HG02852 (cell line): ENCODE results near the gene PSMB10.

ENCODE experiments used
- ATAC-seq: cut with Tn5 transposase; IDR thresholded peaks from one replicate; pipeline ENCODE4 v1.9.1; 2021; ENCODE audit warnings: mild to moderate bottlenecking, moderate library complexity; ENCODE audit not compliant: unreplicated experiment

The PSMB10 gene

GRCh38 chr16:67964477-67965131 lies 28.0 kb upstream of the PSMB10 start:
- ATAC-seq, result no peak

DNA sequence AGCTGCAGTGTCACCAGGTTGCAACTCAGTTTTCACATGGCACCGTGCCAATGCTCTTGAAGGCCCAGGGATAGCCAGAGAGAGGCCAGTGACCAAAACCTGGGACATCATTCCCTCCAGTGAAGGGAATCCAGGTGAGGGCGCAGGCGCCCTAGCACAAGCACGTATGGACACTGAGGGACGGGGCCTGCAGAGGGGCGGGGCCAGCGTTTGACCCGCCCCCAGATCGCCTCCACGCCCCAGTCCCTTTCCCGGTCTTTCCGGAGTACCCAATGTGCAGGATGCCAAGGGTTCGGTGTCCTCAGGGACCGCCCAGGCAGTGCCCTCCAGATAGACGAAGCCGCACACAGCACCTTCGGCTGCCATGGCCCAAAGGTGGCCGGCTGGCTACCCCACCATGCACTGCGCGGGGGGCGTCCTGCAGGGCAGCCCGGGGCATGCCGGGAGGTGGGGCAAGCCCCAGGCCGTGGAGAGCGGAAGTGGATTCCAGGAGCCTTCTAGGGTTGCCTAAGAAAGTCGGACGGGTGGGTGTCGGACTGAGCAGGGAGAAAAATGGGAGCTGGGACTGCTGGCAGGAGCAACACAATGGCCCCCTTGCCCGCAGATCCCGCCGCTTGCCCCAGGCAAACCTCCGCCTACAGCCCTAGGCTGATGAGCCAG lies 27.1 kb upstream of the PSMB10 start:
- ATAC-seq, result no peak

DNA sequence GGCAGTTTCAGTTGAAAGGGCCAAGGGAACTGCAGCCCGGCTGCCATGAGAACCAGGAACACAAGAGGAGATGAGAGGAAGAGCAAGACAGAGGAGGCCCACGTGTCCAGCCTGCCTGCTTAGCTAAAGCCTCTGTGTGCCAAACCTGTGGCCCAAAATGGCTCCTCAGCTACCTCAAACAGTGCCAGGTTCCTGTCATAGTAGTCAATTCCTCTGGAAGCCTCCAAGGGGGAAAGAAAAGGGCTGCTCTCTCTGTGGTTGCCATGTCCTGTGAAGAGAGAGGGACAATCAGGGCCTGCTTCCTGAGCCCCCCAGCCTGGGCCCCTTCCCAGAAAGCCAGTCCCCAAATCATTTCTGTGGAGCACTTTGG lies 26.6 kb upstream of the PSMB10 start:
- no peak for ATAC-seq

DNA sequence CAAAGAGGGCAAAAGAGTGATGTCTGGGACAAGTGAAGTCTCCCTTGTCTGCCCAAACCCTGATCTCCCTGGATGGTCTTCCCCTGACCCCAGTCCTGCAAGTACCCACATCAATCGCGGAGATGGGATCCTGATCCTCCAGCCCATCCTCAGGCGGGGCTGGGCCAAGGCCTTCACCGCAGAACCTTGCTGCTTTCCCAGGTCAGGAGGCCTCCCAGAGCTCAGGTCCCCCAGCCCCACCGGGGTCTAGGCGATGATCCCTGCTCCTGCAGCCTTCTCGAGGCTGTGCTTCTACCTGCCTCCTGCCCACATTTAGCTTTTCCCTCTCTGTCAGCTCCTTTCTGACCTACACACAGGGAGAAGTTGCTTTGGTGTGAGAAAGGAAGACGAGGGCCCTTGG lies 25.5 kb upstream of the PSMB10 start:
- no peak for ATAC-seq

DNA sequence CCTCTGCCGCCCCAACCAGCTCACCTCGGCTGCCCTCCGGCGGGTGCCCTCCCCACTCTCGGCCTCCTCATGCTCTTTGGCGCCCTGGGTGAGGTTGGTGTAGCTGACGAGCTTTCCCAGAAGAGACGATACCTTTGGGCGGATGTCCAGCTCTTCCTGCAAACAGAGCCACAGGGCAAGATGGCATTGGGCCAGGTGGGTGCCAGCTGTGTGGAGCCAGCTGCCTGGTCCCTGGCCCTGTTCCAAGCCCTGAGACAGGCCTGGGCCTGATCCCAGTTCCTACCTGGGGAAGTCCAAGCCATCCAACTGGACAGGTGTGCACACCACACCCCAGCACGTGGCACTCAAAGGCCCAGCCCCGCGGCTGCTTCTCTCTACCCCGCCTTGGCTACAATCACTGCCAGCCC lies 24.9 kb upstream of the PSMB10 start:
- no peak for ATAC-seq

DNA sequence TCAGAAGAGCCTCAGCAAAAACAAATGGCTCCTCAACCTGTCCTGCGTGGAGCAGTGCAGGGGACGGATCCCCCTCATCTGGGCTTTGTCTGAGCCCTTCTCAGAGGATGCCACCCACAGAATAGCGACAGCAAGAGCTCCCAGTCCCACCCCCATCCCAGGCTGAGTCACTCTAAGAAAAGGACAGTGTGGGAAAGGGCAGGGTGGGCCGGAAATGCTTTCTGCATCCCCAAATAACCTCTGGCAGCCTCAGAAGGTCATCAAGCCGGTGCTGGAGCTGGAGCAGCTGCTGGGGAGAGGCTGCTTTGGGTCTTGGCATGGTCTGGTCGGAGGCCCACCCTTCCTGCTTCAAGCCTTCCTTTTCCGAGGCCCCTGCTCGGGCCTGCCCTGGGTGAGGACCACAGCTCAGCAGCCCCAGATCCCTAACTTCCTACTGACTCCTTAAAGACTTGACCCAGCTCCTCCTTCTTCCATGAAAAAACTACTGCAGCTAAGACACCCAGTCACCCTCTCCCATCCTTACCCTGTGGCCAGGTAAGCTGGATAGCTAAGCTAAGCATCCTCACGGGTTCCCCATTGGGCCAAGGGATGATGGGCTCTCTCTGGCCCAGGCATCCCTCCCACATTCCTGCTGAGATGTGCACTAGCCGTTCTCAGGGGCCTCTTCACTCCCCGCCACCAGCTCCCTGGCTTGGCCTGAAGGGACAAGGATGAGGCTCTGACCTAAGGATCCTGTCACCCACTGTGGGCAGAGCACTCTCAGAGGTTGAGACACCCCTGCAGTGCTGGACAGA lies 23.1 kb upstream of the PSMB10 start:
- no peak for ATAC-seq

GRCh38 chr16:67957622-67958021 lies 21.0 kb upstream of the PSMB10 start:
- ATAC-seq, result no peak

- ATAC-seq, result no peak
Observed at GRCh38 chr16:67954421-67955196, 18.0 kb upstream of the PSMB10 start.

DNA sequence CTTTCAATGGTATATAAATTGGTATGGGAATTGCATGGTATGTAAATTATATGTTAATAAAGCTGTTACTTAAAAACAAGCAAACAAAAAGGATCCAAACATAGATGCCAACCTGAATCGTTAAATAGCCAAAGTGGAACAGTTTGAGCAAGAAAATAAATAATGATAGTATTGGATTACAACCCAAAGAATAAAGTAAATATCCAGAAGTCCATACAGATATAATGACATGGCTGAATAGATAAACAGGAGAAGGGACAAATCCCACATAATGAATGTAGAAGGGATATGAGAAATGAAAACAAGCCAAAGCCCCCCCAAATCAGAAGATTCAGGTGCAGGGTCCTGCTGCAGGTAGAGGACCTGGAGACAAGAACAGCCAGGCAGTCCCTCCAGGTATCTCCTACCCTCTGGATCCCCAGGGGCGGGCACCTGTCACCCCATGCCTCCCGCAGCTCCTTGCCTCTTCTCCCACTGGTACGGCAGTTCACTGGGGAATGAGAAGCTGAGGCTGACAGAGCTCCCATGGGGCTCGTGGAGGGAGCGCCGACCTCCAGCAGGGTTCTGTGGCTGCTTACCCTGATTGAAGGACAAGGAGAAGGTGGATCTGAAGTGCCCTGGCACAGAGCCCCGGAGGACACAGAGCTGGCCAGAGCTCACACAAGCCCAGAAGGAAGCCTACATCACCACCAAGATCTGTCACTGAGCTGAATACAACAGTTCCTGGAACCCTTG lies 17.2 kb upstream of the PSMB10 start:
- ATAC-seq, result no peak

GRCh38 chr16:67951485-67951884 lies 14.8 kb upstream of the PSMB10 start:
- ATAC-seq, result no peak

GRCh38 chr16:67950335-67950843 lies 13.7 kb upstream of the PSMB10 start:
- no peak for ATAC-seq

DNA sequence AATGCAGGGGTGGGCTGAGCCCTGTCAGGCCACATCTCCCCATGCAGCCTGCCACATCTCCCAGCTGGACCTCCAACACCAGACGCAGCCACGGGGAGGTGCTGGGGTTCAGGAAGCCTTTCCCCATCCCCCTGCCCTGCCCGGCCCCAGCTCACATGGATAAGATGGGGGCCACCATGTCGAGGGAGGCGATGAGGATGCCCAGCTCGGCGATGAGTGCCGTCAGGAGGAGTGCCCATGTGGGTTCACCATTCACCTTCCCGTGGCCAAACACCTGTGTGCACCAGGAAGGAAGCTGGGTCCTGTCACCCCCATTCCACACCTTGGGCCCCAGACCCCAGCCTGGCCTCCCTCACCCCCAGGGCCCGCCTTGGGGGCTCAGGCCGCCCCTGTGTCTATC lies 13.0 kb upstream of the PSMB10 start:
- no peak for ATAC-seq

DNA sequence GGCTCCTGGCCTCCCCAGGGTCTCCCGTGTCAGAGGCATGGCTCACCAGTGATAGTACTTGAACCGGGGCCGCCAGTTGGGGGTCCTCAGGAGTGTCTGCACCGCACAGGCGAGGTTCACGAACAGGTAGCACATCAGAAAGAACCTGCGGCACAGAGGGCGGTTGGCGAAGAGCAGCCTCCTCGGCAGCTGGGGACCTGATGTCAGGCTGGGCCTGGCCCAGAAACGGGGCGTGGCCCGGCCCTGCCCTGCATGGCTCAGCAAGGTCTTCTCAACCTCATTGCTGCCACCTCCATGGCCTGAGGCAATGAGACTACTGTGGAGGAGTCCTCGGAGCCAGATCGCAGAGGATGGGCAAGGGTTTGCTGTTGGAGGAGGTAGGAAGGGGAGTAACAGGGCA lies 11.4 kb upstream of the PSMB10 start:
- ATAC-seq, result no peak

DNA sequence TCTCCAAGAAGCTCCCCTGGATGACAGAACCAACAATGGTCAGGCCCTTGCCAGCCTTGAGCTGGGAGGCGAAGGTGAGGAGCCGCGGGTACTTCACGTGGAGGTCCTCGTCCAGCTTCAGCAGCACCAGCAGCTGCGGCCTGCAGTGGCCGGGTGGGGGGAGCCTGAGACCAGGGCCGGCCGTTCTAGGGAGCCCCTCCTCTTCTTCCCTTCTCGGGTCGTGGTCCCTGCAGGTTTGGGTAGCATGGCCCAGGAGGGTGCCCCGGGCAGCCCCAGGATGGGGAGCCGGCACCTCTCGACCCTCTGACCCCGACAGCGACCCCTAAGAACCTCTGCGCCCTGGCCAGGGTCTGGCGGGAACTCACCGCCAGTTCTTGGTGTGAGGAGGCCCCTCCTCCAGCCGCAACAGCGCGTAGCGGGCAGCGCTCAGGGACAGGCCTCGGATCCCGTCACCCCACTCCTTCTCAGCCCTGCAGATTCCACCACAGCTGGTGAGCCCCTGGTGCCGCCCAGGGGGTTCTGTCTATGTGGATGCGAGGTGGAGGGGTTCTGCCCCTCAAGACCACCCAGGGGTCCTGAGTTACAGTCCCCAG lies 10.4 kb upstream of the PSMB10 start:
- no peak for ATAC-seq

- ATAC-seq, result no peak
Observed at GRCh38 chr16:67946128-67946569, 9.5 kb upstream of the PSMB10 start.

DNA sequence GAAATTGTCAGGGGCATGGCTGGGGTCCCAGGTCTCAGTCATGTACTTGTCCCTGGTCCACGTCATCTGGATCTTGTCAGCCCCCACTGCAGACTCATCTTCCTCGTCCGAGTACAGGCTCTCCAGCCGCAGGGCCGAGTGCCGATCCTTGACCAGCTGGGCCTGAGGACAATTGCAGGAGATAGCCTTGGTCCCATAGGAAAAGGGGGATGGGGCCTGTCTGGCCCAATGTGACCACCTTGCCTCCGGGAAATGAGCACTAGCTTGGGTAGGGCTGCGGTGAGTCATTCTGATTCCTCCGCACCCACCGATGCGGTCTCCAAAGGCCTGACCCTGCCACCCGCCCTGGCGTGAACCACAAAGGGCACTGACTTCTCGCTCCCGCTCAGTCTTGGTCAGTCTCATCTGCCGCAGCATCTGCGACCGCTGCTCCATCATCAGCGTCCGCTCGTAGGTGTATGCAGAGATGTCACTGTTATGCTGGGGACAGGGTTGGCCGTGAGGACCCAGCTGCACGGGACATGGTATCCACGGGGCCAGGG lies 8.8 kb upstream of the PSMB10 start:
- ATAC-seq, result no peak

GRCh38 chr16:67944690-67945391 lies 8.2 kb upstream of the PSMB10 start:
- no peak for ATAC-seq

DNA sequence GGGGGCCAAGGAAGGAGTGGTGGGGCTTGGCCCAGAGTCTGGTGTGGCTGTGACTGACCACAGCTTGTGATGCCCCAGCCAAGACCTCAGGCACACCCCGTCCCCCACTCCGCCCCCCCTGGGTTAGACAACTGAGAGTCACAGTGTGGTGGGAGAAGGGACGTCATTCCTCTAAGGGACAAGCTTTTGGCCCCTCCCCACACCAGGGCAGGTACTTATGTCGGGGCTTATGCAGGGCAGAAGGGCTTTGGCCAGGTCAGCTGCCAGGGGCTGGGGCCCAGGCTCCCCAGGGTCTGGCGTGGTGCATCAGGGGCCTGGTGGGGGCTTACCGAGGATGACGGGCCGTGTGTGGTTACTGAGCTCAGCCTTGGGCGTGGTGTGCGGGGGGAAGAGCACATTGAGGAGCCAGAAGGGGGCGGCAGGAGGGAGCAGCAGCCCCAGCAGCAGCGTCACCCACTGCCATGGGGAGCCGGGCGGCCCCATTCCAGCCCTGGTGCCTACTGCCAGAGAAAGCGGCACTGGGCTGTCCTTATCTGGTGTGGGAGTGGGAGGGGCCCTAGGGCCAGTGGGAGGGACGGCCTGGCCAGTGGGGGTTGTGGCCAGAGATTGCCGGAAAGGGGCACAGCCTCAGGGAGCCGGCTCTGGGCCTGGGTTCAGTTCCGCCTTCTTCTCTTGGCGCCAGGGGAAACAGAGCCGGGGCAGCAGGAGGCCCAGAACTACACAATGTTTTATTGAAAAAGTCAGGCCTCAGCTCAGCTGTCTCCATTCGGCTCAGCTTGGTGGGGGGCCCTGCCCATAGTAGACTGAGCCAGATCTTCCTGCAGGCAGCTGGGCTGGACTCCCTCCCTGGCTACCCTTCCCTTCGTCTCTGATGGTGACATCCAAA lies 7.2 kb upstream of the PSMB10 start, which contains the start of gene LCAT:
TSS of gene LCAT (minus strand) at position 502 of the 886 bp plus-strand sequence. CDS start at position 483, 19 bp downstream.
- no peak for ATAC-seq
